ENCODE measurements around the gene LURAP1L.

GRCh38 chr9:12774861-12775678 is at the start of gene LURAP1L:
- TF ChIP-seq POLR2AphosphoS5 (IDR thresholded peaks at IDR 0.05; ENCODE audit: low read depth, low read length) (no peak), POLR2A (IDR thresholded peaks at IDR 0.05; ENCODE audit: low read depth, low read length) (no peak), TAF1 (IDR thresholded peaks at IDR 0.05; ENCODE audit: borderline replicate concordance, low read depth, low read length) (no peak)

All from GM12892 (cell line).